ENCODE data around the gene GLCE.

DNA sequence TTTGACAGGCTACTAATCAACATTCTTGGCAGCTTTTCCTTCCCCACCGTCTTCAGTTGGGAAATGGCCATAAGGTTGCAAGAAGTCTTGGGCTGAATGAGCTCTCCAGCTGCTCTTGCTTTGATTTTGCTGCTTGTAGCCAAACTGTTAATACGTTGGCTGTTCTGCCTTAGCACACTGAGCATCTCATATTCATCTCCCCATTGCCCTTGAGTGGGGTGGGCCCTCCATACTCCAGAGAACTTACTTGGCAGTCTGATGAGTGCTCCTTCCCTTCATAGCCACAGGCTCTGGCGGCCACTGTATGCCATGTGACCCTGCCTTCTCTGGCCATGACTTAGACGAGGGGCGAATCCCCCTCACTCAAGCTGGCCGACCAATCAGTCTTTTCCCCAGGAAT, 112.5 kb downstream of the GLCE start:
- TF ChIP-seq EZH2phosphoT487 (IDR thresholded peaks at IDR 0.05; ENCODE audit: insufficient read depth, low read depth) (no peak), EZH2 (IDR thresholded peaks at IDR 0.05; ENCODE audit: insufficient read depth, poor library complexity, severe bottlenecking) (no peak)

Measured in GM23248 (cell line).